Mesothelial cell of epicardium (in vitro differentiated cells): Measurements from ENCODE around the gene DUS2. TPM values are rescaled to one million over a fixed set of nuclear protein-coding genes. Genes with fewer than 3 reads are reported as not detected.

ENCODE experiments used
- DNase-seq, 2 experiments: peaks; one replicate each; pipeline ENCODE4 v3.0.0; 2021; ENCODE audit warnings: low spot score in 2 of 2; ENCODE audit not compliant: unreplicated experiment in 2 of 2
- H3K27ac Mint-ChIP-seq: 2 replicates; pipeline ENCODE4 v1.8.0; 2021; ENCODE audit warnings: mixed read lengths
- H3K27me3 Mint-ChIP-seq: 2 replicates; pipeline ENCODE4 v1.8.0; 2021; ENCODE audit warnings: low read depth, mixed read lengths
- H3K36me3 Mint-ChIP-seq: 2 replicates; pipeline ENCODE4 v1.8.0; 2021; ENCODE audit warnings: mixed read lengths
- H3K4me1 Mint-ChIP-seq: 2 replicates; pipeline ENCODE4 v1.8.0; 2021; ENCODE audit warnings: mixed read lengths
- H3K4me3 Mint-ChIP-seq: 2 replicates; pipeline ENCODE4 v1.8.0; 2021; ENCODE audit warnings: mild to moderate bottlenecking, moderate library complexity, mixed read lengths
- H3K9me3 Mint-ChIP-seq: 2 replicates; pipeline ENCODE4 v1.8.0; 2021; ENCODE audit warnings: mixed read lengths
- total RNA-seq: library from RNA; stranded (reverse); gene quantifications from 3 replicates; pipeline ENCODE4 v1.2.1, GENCODE V29; 2021
- TF ChIP-seq, protein P1 (sequence below): fragments of 200-600 bp; sonication (generic); IDR thresholded peaks from one replicate; pipeline ENCODE4 v1.5.0; 2021; ENCODE audit warnings: antibody characterized with exemption; ENCODE audit not compliant: unreplicated experiment

DUS2 gene
- total RNA-seq, 1 donor from 2014 or later: 19.4 TPM

DNA sequence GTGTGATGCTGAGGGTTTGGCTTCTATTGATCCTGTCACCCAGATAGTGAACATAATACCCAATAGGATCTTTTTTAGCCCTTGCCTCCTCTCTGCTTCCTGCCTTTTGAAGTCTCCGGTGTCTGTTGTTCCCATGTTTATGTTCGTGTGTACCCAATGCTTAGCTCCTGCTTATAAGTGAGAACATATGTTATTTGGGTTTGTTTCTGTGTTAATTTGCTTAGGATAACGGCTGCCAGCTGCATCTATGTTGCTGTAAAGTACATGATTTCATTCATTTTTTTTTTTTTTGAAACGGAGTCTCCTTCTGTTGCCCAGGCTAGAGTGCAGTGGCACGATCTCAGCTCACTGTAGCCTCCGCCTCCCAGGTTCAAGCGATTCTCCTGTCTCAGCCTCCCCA, 23.0 kb downstream of the DUS2 start:
- Mint-ChIP-seq H3K9me3 (no peaks in the 10 kb centered on the region), H3K36me3 (peaks cover 21% of the 10 kb centered on the region)

DNA sequence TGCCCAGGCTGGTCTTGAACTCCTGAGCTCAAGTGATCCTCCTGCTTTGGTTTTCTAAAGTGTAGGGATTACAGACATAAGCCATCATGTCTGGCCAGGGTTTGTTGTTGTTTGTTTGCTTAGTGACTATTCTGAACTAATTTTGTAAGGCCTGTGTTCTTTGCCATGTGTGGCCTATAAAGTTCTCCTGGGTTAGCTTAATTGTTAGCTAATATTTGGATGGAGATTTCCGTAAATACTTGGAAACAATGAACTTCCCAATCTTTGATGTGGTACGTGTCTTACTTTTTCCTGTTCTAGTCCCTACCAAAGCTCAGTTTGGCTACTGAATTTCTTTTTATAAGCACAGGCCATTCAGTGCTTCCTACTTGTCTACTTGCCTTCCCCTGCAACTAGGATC, 24.9 kb downstream of the DUS2 start:
- Mint-ChIP-seq H3K4me1 (no peaks in the 10 kb centered on the region), H3K4me3 (no peak overlapping the region), H3K27ac (no peak overlapping the region), H3K9me3 (no peaks in the 10 kb centered on the region), H3K36me3 (peaks cover 16% of the 10 kb centered on the region), H3K27me3 (no peaks in the 10 kb centered on the region)
- TF ChIP-seq, protein P1, sequence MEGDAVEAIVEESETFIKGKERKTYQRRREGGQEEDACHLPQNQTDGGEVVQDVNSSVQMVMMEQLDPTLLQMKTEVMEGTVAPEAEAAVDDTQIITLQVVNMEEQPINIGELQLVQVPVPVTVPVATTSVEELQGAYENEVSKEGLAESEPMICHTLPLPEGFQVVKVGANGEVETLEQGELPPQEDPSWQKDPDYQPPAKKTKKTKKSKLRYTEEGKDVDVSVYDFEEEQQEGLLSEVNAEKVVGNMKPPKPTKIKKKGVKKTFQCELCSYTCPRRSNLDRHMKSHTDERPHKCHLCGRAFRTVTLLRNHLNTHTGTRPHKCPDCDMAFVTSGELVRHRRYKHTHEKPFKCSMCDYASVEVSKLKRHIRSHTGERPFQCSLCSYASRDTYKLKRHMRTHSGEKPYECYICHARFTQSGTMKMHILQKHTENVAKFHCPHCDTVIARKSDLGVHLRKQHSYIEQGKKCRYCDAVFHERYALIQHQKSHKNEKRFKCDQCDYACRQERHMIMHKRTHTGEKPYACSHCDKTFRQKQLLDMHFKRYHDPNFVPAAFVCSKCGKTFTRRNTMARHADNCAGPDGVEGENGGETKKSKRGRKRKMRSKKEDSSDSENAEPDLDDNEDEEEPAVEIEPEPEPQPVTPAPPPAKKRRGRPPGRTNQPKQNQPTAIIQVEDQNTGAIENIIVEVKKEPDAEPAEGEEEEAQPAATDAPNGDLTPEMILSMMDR: no peak
- DNase-seq: no peak

More for the DNA sequence above, 23.0 kb downstream of the DUS2 start:
- DNase-seq: no peak
- no peaks in the 10 kb centered on the region for H3K4me1 Mint-ChIP-seq
- no peak overlapping the region for H3K27ac Mint-ChIP-seq
- H3K4me3 Mint-ChIP-seq: no peak overlapping the region
- H3K27me3 Mint-ChIP-seq: no peaks in the 10 kb centered on the region
- TF ChIP-seq, protein P1: no peak

DNA sequence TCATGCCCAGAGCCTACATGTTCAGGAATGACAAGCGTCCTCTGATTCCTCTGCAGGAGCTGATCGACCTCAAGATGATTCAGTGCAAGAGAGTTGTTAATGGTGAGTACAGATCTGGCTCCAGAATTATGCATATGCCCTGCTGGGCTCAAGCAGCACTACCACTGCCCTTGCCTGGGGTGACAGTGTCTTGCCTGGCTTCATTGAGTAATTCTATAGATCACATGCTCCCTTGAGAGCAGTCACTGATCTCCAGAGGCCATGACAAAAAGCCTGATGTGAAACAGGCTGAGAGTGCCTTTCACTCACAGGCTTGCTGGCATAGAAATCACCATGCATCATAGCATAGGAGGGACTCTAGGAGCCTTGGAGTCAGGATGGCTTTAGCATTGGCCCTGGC, 26.4 kb downstream of the DUS2 start:
- Mint-ChIP-seq H3K27me3 (no peaks in the 10 kb centered on the region), H3K4me1 (no peaks in the 10 kb centered on the region), H3K36me3 (peaks cover 18% of the 10 kb centered on the region), H3K9me3 (no peaks in the 10 kb centered on the region), H3K4me3 (no peak overlapping the region), H3K27ac (no peak overlapping the region)
- no peak for DNase-seq
- TF ChIP-seq, protein P1: no peak

DNA sequence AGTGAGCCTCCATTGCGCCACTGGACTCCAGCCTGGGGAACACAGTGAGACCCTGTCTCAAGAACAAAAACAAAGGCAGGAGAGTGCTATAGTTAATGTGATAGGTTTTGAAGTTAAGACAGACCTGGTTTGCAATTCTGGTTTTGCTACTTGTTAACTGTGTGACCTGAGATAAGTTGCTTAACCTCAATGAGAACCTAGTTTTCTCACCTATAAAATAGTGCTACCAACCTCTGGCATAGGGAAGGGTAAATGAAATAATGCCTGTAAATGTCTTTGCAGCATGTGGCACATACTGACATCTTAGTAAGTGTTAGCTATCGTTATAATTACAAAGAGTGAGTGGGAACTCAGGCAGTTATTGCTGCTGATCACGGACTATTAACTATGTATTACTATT, 32.3 kb downstream of the DUS2 start:
- H3K9me3 Mint-ChIP-seq: no peaks in the 10 kb centered on the region
- no peaks in the 10 kb centered on the region for H3K4me1 Mint-ChIP-seq
- H3K27me3 Mint-ChIP-seq: no peaks in the 10 kb centered on the region
- H3K4me3 Mint-ChIP-seq: no peak overlapping the region
- TF ChIP-seq, protein P1: no peak
- peaks cover 19% of the 10 kb centered on the region for H3K36me3 Mint-ChIP-seq
- H3K27ac Mint-ChIP-seq: no peak overlapping the region
- DNase-seq: no peak

DNA sequence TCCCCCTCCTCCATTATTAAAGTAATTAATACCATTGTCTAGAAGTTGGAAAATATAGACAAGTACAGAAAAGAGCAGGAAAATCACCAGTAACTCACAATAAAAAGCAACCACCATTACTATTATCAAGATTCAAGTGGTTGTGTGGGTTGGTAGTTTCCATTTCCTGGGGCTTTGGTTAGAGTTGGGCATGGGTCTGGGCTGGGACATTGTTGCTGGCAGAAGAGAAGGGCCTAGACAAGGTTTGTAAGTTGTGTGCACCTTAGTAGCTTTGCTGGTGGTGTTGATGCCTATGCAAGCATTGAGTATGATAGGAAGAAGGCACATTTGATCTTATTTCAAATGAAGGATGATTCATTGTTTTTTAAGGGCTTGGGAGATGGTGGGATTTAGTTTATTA, 36.7 kb downstream of the DUS2 start:
- H3K36me3 Mint-ChIP-seq: peaks cover 14% of the 10 kb centered on the region
- no peaks in the 10 kb centered on the region for H3K4me1 Mint-ChIP-seq
- DNase-seq: no peak
- TF ChIP-seq, protein P1: no peak
- no peaks in the 10 kb centered on the region for H3K9me3 Mint-ChIP-seq
- H3K27ac Mint-ChIP-seq: no peak overlapping the region
- H3K27me3 Mint-ChIP-seq: no peaks in the 10 kb centered on the region
- no peak overlapping the region for H3K4me3 Mint-ChIP-seq

DNA sequence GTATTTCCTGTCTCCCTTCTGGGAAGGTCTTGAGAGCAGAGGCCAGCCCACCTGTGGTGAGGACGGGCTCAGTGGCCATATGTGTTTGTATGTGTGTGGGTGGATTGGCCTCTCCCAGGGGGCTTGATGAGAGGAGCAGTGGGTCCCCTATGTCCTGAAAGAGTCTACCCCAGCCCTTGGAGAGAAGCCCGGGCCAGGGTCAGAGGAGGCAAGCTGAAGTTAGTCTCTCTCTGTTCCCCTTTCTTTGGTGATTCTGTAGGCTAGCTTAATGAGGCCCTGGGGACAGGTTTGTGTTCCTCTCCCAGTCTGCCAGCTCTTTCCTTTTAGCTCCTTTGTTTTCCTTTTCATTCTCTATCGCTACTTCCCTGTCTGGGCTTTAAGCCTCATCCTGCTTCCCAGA, 38.3 kb downstream of the DUS2 start:
- Mint-ChIP-seq H3K36me3 (peaks cover 12% of the 10 kb centered on the region), H3K27ac (no peak overlapping the region), H3K27me3 (no peaks in the 10 kb centered on the region), H3K4me3 (no peak overlapping the region), H3K4me1 (peaks cover 3% of the 10 kb centered on the region), H3K9me3 (no peaks in the 10 kb centered on the region)
- DNase-seq: no peak
- TF ChIP-seq, protein P1: no peak
